Thyroid gland (tissue), 4 donors: Measurements from ENCODE around the gene ARHGAP15.

Experiments used
- POLR2A ChIP-seq, 2 donors: fragments of 450-650 bp; IDR thresholded peaks; one replicate each; pipeline ENCODE4 v1.6.1; 2017; ENCODE audit warnings: antibody characterized with exemption in 2 of 2, mild to moderate bottlenecking in 2 of 2, moderate library complexity in 1 of 2
- TF ChIP-seq, protein P1 (sequence below), 6 experiments: fragments of 200-600 bp in 3 of 6; fragments of 450-650 bp in 3 of 6; sonication (generic) in 3 of 6; IDR thresholded peaks; one replicate each; pipeline ENCODE4 v1.5.1; 2016 to 2019; ENCODE audit warnings: antibody characterized with exemption in 6 of 6, mild to moderate bottlenecking in 2 of 6, inconsistent platforms in 1 of 6, moderate library complexity in 1 of 6

DNA sequence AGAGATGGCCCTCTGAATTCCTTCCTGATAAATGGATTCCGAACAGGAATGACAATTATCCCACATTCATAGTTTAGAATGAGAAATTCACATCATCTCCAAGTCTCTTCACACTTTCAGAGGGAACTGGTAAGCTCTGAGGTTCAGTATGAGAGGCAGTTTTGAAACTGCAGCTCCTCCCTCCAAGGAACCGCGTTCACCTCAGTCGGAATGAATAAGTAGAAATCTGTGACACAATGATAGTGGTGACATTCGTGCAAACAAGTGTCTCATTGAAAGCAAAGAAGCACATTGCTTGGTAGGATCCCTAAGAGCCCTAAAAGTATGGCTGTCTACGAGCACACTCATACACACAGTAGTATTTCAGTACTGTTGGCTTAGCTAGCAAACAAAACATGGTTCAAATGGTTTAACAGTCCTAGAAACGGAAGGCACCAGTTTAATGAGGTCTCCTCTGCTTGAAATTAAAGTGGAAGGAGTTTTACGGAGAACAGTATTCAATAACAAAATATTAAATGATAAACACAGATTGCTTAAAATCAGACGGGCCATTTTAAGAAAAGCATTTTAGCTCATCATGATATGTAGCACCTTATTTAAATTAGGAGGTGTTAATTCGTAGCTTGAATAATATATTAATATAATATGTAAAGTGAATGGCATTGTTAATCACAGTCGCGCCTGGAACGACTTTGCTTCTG is 225.0 kb downstream of the ARHGAP15 start:
- TF ChIP-seq, protein P1, sequence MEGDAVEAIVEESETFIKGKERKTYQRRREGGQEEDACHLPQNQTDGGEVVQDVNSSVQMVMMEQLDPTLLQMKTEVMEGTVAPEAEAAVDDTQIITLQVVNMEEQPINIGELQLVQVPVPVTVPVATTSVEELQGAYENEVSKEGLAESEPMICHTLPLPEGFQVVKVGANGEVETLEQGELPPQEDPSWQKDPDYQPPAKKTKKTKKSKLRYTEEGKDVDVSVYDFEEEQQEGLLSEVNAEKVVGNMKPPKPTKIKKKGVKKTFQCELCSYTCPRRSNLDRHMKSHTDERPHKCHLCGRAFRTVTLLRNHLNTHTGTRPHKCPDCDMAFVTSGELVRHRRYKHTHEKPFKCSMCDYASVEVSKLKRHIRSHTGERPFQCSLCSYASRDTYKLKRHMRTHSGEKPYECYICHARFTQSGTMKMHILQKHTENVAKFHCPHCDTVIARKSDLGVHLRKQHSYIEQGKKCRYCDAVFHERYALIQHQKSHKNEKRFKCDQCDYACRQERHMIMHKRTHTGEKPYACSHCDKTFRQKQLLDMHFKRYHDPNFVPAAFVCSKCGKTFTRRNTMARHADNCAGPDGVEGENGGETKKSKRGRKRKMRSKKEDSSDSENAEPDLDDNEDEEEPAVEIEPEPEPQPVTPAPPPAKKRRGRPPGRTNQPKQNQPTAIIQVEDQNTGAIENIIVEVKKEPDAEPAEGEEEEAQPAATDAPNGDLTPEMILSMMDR (IDR thresholded peaks at IDR 0.05) = no peak
- TF ChIP-seq POLR2A (IDR thresholded peaks at IDR 0.05) = no peak
